KOPT-K1 (cell line): ENCODE results near the gene ANGPTL5.
"Not testable (repeated sequence)": the region's sequence is repeated elsewhere in the genome, so short reads cannot be mapped to it uniquely, and the experiment has no call there.

Experiments used
- H3K27ac ChIP-seq: fragments of 200-600 bp; sonication (generic); 2 replicates; pipeline ENCODE4 v1.5.1; 2016; ENCODE audit warnings: antibody characterized with exemption, mild to moderate bottlenecking, low read depth, low read length; ENCODE audit not compliant: poor library complexity, severe bottlenecking
- H3K36me3 ChIP-seq: fragments of 200-600 bp; sonication (generic); 2 replicates; pipeline ENCODE4 v1.5.1; 2017; ENCODE audit warnings: antibody characterized with exemption, mild to moderate bottlenecking, low read length, moderate library complexity; ENCODE audit not compliant: insufficient read depth
- H3K9me3 ChIP-seq: fragments of 200-600 bp; sonication (generic); 2 replicates; pipeline ENCODE4 v1.5.1; 2017; ENCODE audit warnings: antibody characterized with exemption, low read length, mild to moderate bottlenecking; ENCODE audit not compliant: insufficient read depth, poor library complexity, severe bottlenecking

Gene ANGPTL5

GRCh38 chr11:101916422-101916821 lies at the start of gene ANGPTL5:
Gene ANGPTL5, minus strand, starts transcription at chr11:101916522. Its CDS starts 8,613 bp downstream, at chr11:101907909.
- H3K27ac ChIP-seq = no peak within 1 kb of the TSS
- H3K36me3 ChIP-seq = no peaks in the 10 kb centered on the region

GRCh38 chr11:101964200-101964599 lies 47.9 kb upstream of the ANGPTL5 start:
- not testable (repeated sequence) for H3K9me3 ChIP-seq, H3K36me3 ChIP-seq, H3K27ac ChIP-seq

More at GRCh38 chr11:101916422-101916821, at the start of gene ANGPTL5:
- no peaks in the 10 kb centered on the region for H3K9me3 ChIP-seq

- Histone ChIP-seq H3K36me3 (no peaks in the 10 kb centered on the region), H3K9me3 (no peaks in the 10 kb centered on the region), H3K27ac (no peak overlapping the region)
These were observed 43.9 kb upstream of the ANGPTL5 start for GRCh38 chr11:101960231-101960630.

GRCh38 chr11:101955701-101956100 lies 39.4 kb upstream of the ANGPTL5 start:
- no peaks in the 10 kb centered on the region for H3K36me3 ChIP-seq
- no peaks in the 10 kb centered on the region for H3K9me3 ChIP-seq
- H3K27ac ChIP-seq = no peak overlapping the region

- no peaks in the 10 kb centered on the region for H3K36me3 ChIP-seq
- H3K9me3 ChIP-seq = no peaks in the 10 kb centered on the region
- no peak overlapping the region for H3K27ac ChIP-seq
These were observed 39.0 kb upstream of the ANGPTL5 start for GRCh38 chr11:101955278-101955677.

- Histone ChIP-seq H3K36me3 (no peaks in the 10 kb centered on the region), H3K9me3 (no peaks in the 10 kb centered on the region), H3K27ac (no peak overlapping the region)
These were observed 33.4 kb upstream of the ANGPTL5 start for GRCh38 chr11:101949680-101950220.

- H3K36me3 ChIP-seq = no peaks in the 10 kb centered on the region
- H3K9me3 ChIP-seq = no peaks in the 10 kb centered on the region
- no peak overlapping the region for H3K27ac ChIP-seq
These were observed 29.1 kb upstream of the ANGPTL5 start for GRCh38 chr11:101945448-101945847.

GRCh38 chr11:101944923-101945322 lies 28.6 kb upstream of the ANGPTL5 start:
- no peaks in the 10 kb centered on the region for H3K36me3 ChIP-seq
- no peaks in the 10 kb centered on the region for H3K9me3 ChIP-seq
- no peak overlapping the region for H3K27ac ChIP-seq

- Histone ChIP-seq H3K27ac (no peak overlapping the region), H3K36me3 (no peaks in the 10 kb centered on the region), H3K9me3 (no peaks in the 10 kb centered on the region)
These were observed 24.7 kb upstream of the ANGPTL5 start for GRCh38 chr11:101940901-101941520.

- Histone ChIP-seq H3K27ac (no peak overlapping the region), H3K36me3 (no peaks in the 10 kb centered on the region), H3K9me3 (no peaks in the 10 kb centered on the region)
These were observed 15.4 kb upstream of the ANGPTL5 start for GRCh38 chr11:101931692-101932091.

GRCh38 chr11:101929294-101929915 lies 13.1 kb upstream of the ANGPTL5 start:
- Histone ChIP-seq H3K27ac (no peak overlapping the region), H3K9me3 (no peaks in the 10 kb centered on the region), H3K36me3 (no peaks in the 10 kb centered on the region)

GRCh38 chr11:101923554-101923953 lies 7.2 kb upstream of the ANGPTL5 start:
- Histone ChIP-seq H3K9me3 (no peaks in the 10 kb centered on the region), H3K36me3 (no peaks in the 10 kb centered on the region), H3K27ac (no peak overlapping the region)

GRCh38 chr11:101920992-101921391 lies 4.7 kb upstream of the ANGPTL5 start:
- Histone ChIP-seq H3K9me3 (no peaks in the 10 kb centered on the region), H3K36me3 (no peaks in the 10 kb centered on the region), H3K27ac (no peak overlapping the region)

- no peak overlapping the region for H3K27ac ChIP-seq
These were observed 904 bp upstream of the ANGPTL5 start for GRCh38 chr11:101917226-101917625.

GRCh38 chr11:101915791-101916291 lies 481 bp downstream of the ANGPTL5 start:
- H3K36me3 ChIP-seq = no peaks in the 10 kb centered on the region
- H3K27ac ChIP-seq = no peak overlapping the region
- H3K9me3 ChIP-seq = no peaks in the 10 kb centered on the region

More at GRCh38 chr11:101917226-101917625, 904 bp upstream of the ANGPTL5 start:
- Histone ChIP-seq H3K36me3 (no peaks in the 10 kb centered on the region), H3K9me3 (no peaks in the 10 kb centered on the region)
